ENCODE measurements around the gene INPP4A.

The INPP4A gene

DNA sequence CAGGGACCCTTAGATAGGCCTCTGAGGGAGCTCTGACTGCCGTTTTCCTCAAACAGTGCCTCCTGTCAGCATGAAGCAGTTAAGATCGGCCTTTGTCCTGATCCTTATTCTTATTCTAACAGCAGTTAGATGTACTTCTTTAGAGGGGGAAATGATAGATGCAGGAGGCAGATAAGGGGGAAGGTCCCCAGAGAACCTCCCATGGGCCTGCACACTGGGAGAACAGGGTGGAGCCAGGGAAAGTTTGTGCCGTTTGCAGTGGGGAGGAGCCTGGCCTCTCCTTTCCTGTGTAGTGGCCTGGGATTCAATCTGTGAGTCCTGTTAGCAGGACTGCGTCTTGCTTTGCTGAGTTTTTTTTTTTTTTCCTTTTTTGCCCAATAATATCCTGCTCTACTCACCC, 7.9 kb upstream of the INPP4A start:
- TF ChIP-seq, protein P1, sequence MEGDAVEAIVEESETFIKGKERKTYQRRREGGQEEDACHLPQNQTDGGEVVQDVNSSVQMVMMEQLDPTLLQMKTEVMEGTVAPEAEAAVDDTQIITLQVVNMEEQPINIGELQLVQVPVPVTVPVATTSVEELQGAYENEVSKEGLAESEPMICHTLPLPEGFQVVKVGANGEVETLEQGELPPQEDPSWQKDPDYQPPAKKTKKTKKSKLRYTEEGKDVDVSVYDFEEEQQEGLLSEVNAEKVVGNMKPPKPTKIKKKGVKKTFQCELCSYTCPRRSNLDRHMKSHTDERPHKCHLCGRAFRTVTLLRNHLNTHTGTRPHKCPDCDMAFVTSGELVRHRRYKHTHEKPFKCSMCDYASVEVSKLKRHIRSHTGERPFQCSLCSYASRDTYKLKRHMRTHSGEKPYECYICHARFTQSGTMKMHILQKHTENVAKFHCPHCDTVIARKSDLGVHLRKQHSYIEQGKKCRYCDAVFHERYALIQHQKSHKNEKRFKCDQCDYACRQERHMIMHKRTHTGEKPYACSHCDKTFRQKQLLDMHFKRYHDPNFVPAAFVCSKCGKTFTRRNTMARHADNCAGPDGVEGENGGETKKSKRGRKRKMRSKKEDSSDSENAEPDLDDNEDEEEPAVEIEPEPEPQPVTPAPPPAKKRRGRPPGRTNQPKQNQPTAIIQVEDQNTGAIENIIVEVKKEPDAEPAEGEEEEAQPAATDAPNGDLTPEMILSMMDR (conservative IDR thresholded peaks at IDR 0.05; ENCODE audit: control insufficient read depth, insufficient read depth, low read depth, low read length), result no peak
- no peak overlapping the region for H3K4me3 ChIP-seq (ENCODE audit: control insufficient read depth, low read depth, low read length)
- DNase-seq (ENCODE audit: low read depth), result no peak

DNA sequence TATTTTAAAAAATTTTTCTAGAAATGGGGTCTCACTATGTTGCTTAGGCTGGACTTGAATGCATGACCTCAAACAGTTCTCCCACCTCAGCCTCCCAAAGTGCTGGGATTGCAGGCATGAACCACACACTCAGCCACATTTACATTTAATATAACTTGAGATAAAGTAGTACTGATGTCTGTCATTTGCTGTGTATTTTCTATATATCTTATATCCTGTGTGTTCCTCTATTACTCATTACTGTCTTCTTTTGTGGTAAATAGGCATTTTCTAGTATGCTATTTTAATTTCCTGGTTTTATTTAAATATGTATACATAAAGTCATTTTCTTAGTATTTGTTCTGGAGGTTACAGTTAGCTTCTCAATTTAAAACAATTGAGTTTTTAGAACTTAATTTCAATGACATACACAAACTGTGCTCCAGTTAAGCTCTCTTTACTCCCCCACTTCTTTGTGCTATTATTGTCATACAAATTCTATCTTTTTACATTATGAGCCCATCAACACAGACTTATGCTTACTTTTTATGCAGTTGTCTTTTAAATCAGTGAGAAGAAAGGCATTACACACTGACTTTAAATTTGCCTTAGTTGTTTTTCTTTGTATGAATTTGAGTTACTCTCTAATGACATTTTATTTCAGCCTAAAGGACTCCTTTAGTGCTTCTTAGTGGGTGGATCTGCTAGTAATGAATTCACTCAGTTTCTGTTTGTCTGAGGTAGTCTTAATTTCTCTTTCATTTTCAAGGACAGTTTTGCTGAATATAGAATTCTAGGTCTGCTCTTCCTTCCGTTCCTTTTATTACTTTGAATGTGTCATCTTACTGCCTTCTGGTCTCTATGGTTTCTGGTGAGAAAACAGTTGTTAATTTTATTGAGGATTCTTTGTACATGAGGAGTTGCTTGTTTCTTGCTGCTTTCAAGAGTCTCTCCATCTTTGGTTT, 6.2 kb upstream of the INPP4A start:
- no peak for DNase-seq (ENCODE audit: low read depth)
- H3K4me3 ChIP-seq (ENCODE audit: control insufficient read depth, low read depth, low read length), result no peak overlapping the region
- TF ChIP-seq, protein P1 (conservative IDR thresholded peaks at IDR 0.05; ENCODE audit: control insufficient read depth, insufficient read depth, low read depth, low read length), result no peak

DNA sequence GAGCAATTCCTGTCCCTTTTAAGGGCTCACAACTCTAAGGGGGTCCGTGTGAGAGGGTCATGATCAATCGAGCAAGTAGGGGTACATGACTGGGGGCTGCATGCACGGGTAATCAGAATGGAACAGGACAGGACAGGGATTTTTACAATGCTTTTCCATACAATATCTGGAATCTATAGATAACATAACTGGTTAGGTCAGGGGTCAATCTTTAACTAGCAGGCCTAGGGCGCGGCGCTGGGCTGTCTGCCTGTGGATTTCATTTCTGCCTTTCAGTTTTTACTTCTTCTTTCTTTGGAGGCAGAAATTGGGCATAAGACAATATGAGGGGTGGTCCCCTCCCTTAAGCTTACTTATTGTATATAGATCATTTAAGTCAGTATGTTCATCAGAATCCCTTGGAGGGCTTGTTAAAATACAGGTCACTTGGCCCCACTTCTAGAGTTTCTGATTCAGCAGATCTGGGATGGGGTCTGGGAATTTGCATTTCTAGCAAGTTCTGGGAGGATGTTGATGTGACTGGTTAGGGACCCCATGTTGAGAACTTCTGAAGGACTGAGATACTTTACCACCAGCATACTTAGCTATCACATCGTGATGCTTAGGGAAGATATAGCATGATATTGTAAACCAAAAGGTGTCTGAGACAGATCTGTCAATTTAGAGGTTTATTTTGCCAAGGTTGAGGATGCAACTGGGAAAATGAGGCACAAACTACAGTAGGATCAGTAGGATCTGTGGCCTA, 2.8 kb upstream of the INPP4A start:
- H3K4me3 ChIP-seq (ENCODE audit: control insufficient read depth, low read depth, low read length), result no peak overlapping the region
- no peak for DNase-seq (ENCODE audit: low read depth)
- TF ChIP-seq, protein P1 (conservative IDR thresholded peaks at IDR 0.05; ENCODE audit: control insufficient read depth, insufficient read depth, low read depth, low read length), result no peak

DNA sequence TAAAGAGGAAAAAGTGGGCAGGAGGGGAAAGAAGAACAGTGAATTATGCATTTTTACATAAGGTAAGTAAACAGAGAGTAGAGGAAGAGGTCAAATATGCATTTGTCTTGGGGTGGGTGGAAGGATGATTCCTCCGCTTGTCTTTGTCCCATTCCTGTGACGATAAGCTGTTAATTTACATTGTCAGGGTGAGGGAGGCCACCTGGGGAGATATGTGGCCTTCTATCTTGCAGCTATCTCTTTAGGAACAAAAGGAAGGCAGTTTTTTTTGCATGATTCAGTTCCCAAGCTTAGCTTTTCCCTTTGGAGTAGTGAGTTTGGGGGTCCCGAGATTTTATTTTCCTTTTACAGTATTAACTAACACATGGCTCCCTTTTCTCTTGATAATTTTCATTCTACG, 2.2 kb upstream of the INPP4A start:
- H3K4me3 ChIP-seq (ENCODE audit: control insufficient read depth, low read depth, low read length), result no peak overlapping the region
- TF ChIP-seq, protein P1 (conservative IDR thresholded peaks at IDR 0.05; ENCODE audit: control insufficient read depth, insufficient read depth, low read depth, low read length), result no peak
- no peak for DNase-seq (ENCODE audit: low read depth)

DNA sequence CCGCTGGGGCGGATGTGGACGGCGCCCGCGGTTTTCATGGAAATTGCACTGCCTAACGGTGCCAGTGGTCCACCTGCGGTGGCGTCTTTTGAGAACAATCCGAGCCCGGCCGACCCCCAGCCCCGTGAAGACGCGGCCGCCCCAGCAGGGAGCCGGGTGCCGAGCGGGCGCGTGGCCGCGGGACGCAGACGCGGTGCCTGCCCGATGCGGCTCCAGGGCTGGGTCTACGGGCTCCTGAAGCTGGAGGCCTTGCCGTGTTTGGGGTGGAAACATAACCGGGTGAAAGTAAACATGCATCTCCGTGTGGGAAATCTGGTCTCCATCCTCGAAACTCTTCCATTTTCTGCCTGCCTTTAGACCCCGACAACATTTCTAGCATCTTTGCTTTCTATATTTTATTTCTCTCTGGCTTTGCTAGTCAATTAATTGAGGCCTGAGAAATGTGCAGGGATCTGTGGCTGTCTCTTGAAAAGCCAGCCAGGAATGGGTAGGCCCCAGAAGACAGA, 572 bp downstream of the INPP4A start:
- TF ChIP-seq, protein P1 (conservative IDR thresholded peaks at IDR 0.05; ENCODE audit: control insufficient read depth, insufficient read depth, low read depth, low read length), result no peak
- H3K4me3 ChIP-seq (ENCODE audit: control insufficient read depth, low read depth, low read length), result peak overlapping the region; percentile 80
- no peak for DNase-seq (ENCODE audit: low read depth)

DNA sequence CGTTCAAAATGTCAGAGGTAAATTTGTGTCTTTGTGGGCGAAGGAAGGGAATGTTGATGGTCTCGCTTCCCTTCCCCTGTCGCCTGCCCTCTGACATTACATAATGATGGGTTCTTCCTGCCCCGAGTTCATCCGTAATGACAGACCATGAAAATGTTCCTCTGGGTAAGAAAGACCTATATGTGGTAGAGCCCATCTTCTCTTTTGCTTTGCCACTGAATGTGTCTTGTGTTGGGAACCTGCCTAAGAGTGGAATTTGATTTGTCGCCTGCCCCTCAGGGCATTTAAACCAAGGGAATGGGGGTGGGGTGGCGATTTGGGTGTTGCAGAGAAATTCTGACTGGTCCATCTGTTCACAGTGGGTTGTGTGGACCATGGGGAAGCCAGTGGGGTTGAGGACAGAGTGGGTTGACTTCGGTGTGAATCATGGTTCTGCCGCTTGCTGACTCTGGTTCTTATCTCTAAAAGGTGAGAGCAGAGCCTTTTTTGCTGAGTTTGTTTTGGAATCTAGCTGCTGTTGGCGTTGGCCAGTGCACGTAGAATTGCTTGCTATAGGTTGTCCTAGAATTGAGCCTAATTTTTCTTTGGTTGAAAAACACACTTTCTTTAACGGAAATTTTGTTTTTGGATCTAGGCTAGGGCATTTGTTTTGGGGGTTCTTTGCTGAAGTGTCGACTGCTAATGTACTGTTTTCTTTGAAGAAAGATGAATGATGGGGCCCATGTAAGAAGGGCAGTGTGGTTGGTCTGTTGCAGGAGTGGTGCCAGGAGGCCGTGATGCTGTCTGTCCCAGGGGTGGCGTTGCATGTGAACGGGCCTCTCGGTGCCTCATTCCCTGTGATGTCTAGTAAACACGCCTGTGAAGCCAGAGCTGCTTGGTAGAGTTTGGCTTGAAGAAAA, 1.3 kb downstream of the INPP4A start:
- DNase-seq (ENCODE audit: low read depth), result no peak
- TF ChIP-seq, protein P1 (conservative IDR thresholded peaks at IDR 0.05; ENCODE audit: control insufficient read depth, insufficient read depth, low read depth, low read length), result no peak
- H3K4me3 ChIP-seq (ENCODE audit: control insufficient read depth, low read depth, low read length), result peak overlapping the region; percentile 80

Data from fibroblast of mammary gland (primary cell).